Measurements from ENCODE around the gene ANOS1.

Gene ANOS1

GRCh38 chrX:8717354-8717753 lies 14.6 kb downstream of the ANOS1 start:
- no peak for DNase-seq

- peak; percentile 18 for DNase-seq
Observed at GRCh38 chrX:8714164-8714563, 17.8 kb downstream of the ANOS1 start.

- no peak for DNase-seq
Observed at GRCh38 chrX:8711401-8711800, 20.5 kb downstream of the ANOS1 start.

- no peak for DNase-seq
Observed at GRCh38 chrX:8704184-8704583, 27.8 kb downstream of the ANOS1 start.

- DNase-seq = no peak
Observed at GRCh38 chrX:8692871-8693270, 39.1 kb downstream of the ANOS1 start.

- DNase-seq = no peak
Observed at GRCh38 chrX:8689473-8689872, 42.5 kb downstream of the ANOS1 start.

GRCh38 chrX:8688776-8689175 lies 43.2 kb downstream of the ANOS1 start:
- DNase-seq = no peak

- no peak for DNase-seq
Observed at GRCh38 chrX:8684201-8684965, 47.6 kb downstream of the ANOS1 start.

- no peak for DNase-seq
Observed at GRCh38 chrX:8683687-8684086, 48.2 kb downstream of the ANOS1 start.

- DNase-seq = no peak
Observed at GRCh38 chrX:8679550-8679949, 52.4 kb downstream of the ANOS1 start.

- DNase-seq = no peak
Observed at GRCh38 chrX:8675006-8675630, 56.8 kb downstream of the ANOS1 start.

GRCh38 chrX:8673201-8673600 lies 58.7 kb downstream of the ANOS1 start:
- DNase-seq = no peak

- no peak for DNase-seq
Observed at GRCh38 chrX:8672176-8672575, 59.8 kb downstream of the ANOS1 start.

GRCh38 chrX:8668813-8669212 lies 63.1 kb downstream of the ANOS1 start:
- DNase-seq = no peak

GRCh38 chrX:8663325-8663724 lies 68.6 kb downstream of the ANOS1 start:
- no peak for DNase-seq

- no peak for DNase-seq
Observed at GRCh38 chrX:8657883-8658282, 74.1 kb downstream of the ANOS1 start.

- no peak for DNase-seq
Observed at GRCh38 chrX:8653956-8654355, 78.0 kb downstream of the ANOS1 start.

- DNase-seq = no peak
Observed at GRCh38 chrX:8649969-8650368, 82.0 kb downstream of the ANOS1 start.

- DNase-seq = no peak
Observed at GRCh38 chrX:8647176-8647575, 84.8 kb downstream of the ANOS1 start.

GRCh38 chrX:8639949-8640475 lies 91.9 kb downstream of the ANOS1 start:
- no peak for DNase-seq

GRCh38 chrX:8636497-8636896 lies 95.4 kb downstream of the ANOS1 start:
- no peak for DNase-seq

GRCh38 chrX:8635812-8636211 lies 96.1 kb downstream of the ANOS1 start:
- DNase-seq = no peak

- DNase-seq = no peak
Observed at GRCh38 chrX:8632924-8633323, 99.0 kb downstream of the ANOS1 start.

GRCh38 chrX:8629871-8630270 lies 102.1 kb downstream of the ANOS1 start:
- no peak for DNase-seq

- no peak for DNase-seq
Observed at GRCh38 chrX:8627796-8628195, 104.1 kb downstream of the ANOS1 start.
